IPS-15b (cell line): ENCODE measurements around the gene TUBB6.

Experiments
- H3K27me3 ChIP-seq: one replicate; pipeline ENCODE4 v1.6.1; 2013; ENCODE audit warnings: low read length; ENCODE audit not compliant: control insufficient read depth, insufficient read depth
- H3K36me3 ChIP-seq: one replicate; pipeline ENCODE4 v1.6.1; 2013; ENCODE audit warnings: low read length; ENCODE audit not compliant: control insufficient read depth, insufficient read depth
- H3K4me1 ChIP-seq: one replicate; pipeline ENCODE4 v1.6.1; 2013; ENCODE audit warnings: mild to moderate bottlenecking, low read length; ENCODE audit not compliant: control insufficient read depth, insufficient read depth
- H3K4me3 ChIP-seq: one replicate; pipeline ENCODE4 v1.5.1; 2013; ENCODE audit warnings: low read depth, low read length
- H3K9ac ChIP-seq: one replicate; pipeline ENCODE4 v1.6.1; 2013; ENCODE audit warnings: low read depth, mild to moderate bottlenecking, low read length
- H3K9me3 ChIP-seq: one replicate; pipeline ENCODE4 v1.6.1; 2013; ENCODE audit warnings: mild to moderate bottlenecking, low read length; ENCODE audit not compliant: control insufficient read depth, insufficient read depth

The TUBB6 gene

DNA sequence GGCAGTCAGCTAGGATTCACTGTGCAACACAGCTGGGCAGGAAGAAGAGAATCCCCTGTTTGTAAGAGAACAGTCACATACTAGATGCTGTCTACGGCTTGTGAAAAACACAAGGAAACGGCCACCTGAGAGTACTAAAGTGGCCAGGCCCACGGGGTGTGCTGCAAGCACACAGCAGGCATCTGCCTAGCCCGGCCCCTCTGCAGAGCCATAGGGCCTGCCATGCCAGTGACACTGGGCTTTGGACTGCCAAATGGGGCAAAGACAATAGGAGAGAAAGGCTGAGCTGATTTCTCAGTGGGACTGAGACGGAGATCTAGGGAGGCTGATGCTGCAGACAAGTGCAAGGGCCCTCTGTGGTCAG is 10.3 kb downstream of the TUBB6 start:
- no peaks in the 10 kb centered on the region for H3K9me3 ChIP-seq
- H3K4me1 ChIP-seq, result peaks cover 1% of the 10 kb centered on the region
- H3K4me3 ChIP-seq, result no peak overlapping the region
- H3K9ac ChIP-seq, result no peak overlapping the region
- peaks cover 8% of the 10 kb centered on the region for H3K36me3 ChIP-seq
- H3K27me3 ChIP-seq, result no peaks in the 10 kb centered on the region

DNA sequence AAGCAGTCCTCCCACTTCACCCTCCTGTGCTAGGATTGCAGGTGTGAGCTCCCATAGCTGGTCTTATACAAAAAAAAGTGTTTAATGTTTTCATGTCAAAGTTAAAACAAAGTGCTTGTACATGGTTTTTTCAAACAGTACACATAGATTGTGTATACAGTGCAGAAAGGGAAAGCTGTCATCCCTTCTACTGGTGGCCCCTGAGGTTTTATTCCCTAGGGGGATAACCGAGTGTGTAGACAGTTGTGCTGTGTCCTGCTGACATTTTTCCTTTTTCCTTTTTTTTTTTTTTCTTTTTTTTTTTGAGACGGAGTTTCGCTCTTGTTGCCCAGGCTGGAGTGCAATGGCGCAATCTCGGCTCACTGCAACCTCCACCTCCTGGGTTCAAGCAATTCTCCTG is 10.8 kb downstream of the TUBB6 start:
- Histone ChIP-seq H3K9me3 (no peaks in the 10 kb centered on the region), H3K9ac (no peak overlapping the region), H3K36me3 (peaks cover 8% of the 10 kb centered on the region), H3K27me3 (no peaks in the 10 kb centered on the region), H3K4me1 (no peaks in the 10 kb centered on the region), H3K4me3 (no peak overlapping the region)

DNA sequence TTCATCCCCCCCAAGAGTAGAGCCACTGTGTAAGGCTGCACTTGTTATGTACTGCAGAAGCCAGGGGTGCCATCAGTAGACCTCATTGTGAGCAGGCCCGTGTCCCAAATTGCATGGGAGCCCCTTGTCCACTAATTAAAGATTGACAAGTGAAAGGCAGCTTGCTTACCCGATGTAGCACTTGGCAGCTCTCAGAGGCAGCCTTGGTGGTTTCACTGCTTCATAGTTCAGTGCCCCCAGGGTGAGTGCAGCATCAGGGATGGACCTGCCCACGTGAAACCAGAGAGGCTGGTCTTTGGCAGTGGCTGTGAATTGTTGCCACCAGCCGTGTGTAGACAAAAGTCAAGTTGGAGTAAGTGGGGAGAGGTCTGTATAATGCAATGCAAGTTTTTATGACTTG is 13.3 kb downstream of the TUBB6 start:
- H3K4me1 ChIP-seq, result no peaks in the 10 kb centered on the region
- no peaks in the 10 kb centered on the region for H3K27me3 ChIP-seq
- no peak overlapping the region for H3K4me3 ChIP-seq
- no peak overlapping the region for H3K9ac ChIP-seq
- peaks cover 20% of the 10 kb centered on the region for H3K36me3 ChIP-seq
- H3K9me3 ChIP-seq, result no peaks in the 10 kb centered on the region

GRCh38 chr18:12324991-12325725 is 17.1 kb downstream of the TUBB6 start:
- Histone ChIP-seq H3K9ac (no peak overlapping the region), H3K4me1 (peaks cover 8% of the 10 kb centered on the region), H3K9me3 (no peaks in the 10 kb centered on the region), H3K4me3 (no peak overlapping the region), H3K27me3 (no peaks in the 10 kb centered on the region), H3K36me3 (peaks cover 43% of the 10 kb centered on the region)

- Histone ChIP-seq H3K4me1 (peaks cover 8% of the 10 kb centered on the region), H3K9me3 (no peaks in the 10 kb centered on the region), H3K9ac (no peak overlapping the region), H3K36me3 (peaks cover 44% of the 10 kb centered on the region), H3K27me3 (no peaks in the 10 kb centered on the region), H3K4me3 (no peak overlapping the region)
These were observed 17.7 kb downstream of the TUBB6 start for GRCh38 chr18:12325726-12326245.

DNA sequence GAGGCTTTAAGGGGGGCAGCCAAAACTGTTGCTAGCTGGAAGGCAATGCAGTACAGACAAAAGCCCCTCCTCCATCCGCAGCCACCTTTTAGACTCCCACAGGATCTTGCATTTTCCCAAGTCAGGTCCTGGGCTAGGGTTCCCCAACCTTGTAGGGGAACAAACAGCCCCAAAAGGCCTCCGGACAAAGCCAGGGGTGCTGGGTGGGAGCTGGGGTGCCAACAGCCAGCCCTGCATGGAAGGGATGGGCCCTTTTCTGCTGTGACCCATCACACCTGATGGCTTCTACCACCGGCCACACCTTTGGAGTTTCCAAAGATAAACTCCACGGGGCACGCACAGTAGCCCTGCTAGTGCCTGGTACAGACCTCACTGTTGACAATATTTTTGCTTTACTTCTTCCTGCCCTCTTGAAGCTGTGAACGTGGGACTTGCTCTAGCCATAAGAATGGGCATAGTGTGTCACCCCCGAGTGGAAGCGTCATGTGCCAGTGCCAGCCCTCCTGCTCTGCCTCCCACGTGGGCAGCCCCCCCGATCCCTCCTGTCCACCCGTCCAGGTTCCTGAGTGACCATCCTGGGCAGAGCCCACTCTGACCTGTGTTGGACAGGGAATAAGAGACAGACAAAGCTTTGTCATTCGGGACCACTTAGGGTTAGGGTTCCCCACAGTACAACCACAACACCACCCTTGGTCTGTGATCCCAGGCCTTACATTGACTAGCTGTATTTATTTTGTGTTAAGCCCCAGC is 18.8 kb downstream of the TUBB6 start:
- Histone ChIP-seq H3K36me3 (peaks cover 44% of the 10 kb centered on the region), H3K9ac (no peak overlapping the region), H3K9me3 (no peaks in the 10 kb centered on the region), H3K4me3 (no peak overlapping the region), H3K27me3 (no peaks in the 10 kb centered on the region), H3K4me1 (peaks cover 8% of the 10 kb centered on the region)

GRCh38 chr18:12327510-12328178 is 19.6 kb downstream of the TUBB6 start:
- Histone ChIP-seq H3K27me3 (no peaks in the 10 kb centered on the region), H3K4me1 (peaks cover 8% of the 10 kb centered on the region), H3K9me3 (no peaks in the 10 kb centered on the region), H3K4me3 (no peak overlapping the region), H3K36me3 (peaks cover 42% of the 10 kb centered on the region), H3K9ac (no peak overlapping the region)

- H3K36me3 ChIP-seq, result peaks cover 42% of the 10 kb centered on the region
- H3K9me3 ChIP-seq, result no peaks in the 10 kb centered on the region
- no peaks in the 10 kb centered on the region for H3K27me3 ChIP-seq
- H3K4me3 ChIP-seq, result no peak overlapping the region
- H3K4me1 ChIP-seq, result peaks cover 8% of the 10 kb centered on the region
- H3K9ac ChIP-seq, result no peak overlapping the region
These were observed 20.3 kb downstream of the TUBB6 start for GRCh38 chr18:12328179-12328823.

DNA sequence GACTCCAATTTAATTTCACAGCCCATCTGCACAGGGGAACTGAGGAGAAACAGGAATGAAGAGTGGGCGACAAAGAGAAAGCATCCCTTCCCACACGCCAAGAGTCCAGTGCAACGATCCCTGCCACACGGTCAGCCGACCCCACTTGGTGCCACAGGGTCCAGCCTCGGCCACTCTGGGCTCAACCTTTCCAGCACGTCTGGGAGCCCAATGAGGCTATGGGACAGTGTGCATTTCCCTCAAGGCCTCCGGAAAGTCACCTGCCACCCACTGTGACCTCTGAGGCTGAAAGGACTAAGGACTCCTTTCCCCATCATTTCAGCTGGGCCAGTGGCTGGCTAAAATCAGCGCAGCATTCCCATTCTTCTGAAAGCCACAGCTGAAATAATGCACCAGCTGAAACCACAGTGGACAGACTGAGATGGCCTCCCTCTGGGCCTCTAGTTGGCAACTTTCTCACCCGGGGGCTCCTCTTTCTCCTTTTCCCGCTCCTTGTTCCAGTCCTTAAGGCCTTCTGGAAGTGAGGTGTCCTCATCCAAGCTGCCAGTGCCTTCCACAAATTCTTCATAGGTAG is 21.2 kb downstream of the TUBB6 start:
- no peak overlapping the region for H3K9ac ChIP-seq
- H3K4me3 ChIP-seq, result no peak overlapping the region
- no peaks in the 10 kb centered on the region for H3K27me3 ChIP-seq
- H3K9me3 ChIP-seq, result no peaks in the 10 kb centered on the region
- peaks cover 14% of the 10 kb centered on the region for H3K4me1 ChIP-seq
- peaks cover 47% of the 10 kb centered on the region for H3K36me3 ChIP-seq

DNA sequence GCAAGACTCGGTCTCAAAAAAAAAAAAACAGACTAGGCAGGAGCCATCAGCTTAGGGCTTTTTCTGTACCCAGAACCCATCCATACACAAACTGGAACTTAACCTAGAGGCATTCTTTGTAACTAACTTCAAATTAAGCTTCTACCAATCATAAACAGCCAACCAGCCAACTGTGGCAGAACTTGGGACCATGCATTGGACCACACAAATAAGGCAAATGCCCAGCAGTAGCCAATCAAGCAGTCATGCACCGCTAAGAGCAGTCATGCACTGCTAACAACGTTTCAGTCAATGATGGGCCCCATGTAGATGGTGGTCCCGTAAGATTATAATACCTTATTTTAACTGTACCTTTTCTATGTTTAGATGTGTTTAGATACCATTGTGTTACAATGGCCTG is 22.7 kb downstream of the TUBB6 start:
- H3K4me1 ChIP-seq, result peaks cover 29% of the 10 kb centered on the region
- H3K27me3 ChIP-seq, result no peaks in the 10 kb centered on the region
- no peak overlapping the region for H3K9ac ChIP-seq
- no peaks in the 10 kb centered on the region for H3K9me3 ChIP-seq
- no peak overlapping the region for H3K4me3 ChIP-seq
- peaks cover 36% of the 10 kb centered on the region for H3K36me3 ChIP-seq
